ENCODE data around the gene ZGPAT.

DNA sequence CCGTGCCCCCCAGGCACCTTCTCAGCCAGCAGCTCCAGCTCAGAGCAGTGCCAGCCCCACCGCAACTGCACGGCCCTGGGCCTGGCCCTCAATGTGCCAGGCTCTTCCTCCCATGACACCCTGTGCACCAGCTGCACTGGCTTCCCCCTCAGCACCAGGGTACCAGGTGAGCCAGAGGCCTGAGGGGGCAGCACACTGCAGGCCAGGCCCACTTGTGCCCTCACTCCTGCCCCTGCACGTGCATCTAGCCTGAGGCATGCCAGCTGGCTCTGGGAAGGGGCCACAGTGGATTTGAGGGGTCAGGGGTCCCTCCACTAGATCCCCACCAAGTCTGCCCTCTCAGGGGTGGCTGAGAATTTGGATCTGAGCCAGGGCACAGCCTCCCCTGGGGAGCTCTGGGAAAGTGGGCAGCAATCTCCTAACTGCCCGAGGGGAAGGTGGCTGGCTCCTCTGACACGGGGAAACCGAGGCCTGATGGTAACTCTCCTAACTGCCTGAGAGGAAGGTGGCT lies 10.4 kb upstream of the ZGPAT start:
- TF ChIP-seq, protein P1, sequence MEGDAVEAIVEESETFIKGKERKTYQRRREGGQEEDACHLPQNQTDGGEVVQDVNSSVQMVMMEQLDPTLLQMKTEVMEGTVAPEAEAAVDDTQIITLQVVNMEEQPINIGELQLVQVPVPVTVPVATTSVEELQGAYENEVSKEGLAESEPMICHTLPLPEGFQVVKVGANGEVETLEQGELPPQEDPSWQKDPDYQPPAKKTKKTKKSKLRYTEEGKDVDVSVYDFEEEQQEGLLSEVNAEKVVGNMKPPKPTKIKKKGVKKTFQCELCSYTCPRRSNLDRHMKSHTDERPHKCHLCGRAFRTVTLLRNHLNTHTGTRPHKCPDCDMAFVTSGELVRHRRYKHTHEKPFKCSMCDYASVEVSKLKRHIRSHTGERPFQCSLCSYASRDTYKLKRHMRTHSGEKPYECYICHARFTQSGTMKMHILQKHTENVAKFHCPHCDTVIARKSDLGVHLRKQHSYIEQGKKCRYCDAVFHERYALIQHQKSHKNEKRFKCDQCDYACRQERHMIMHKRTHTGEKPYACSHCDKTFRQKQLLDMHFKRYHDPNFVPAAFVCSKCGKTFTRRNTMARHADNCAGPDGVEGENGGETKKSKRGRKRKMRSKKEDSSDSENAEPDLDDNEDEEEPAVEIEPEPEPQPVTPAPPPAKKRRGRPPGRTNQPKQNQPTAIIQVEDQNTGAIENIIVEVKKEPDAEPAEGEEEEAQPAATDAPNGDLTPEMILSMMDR (IDR thresholded peaks at IDR 0.05; ENCODE audit: low read length): no peak
- no peak for TF ChIP-seq EZH2 (IDR thresholded peaks at IDR 0.05; ENCODE audit: borderline replicate concordance, low read length)
